Natural killer cell (primary cell): Measurements from ENCODE around the gene MEX3D. TPM values are rescaled to one million over a fixed set of nuclear protein-coding genes. Genes with fewer than 3 reads are reported as not detected.

Experiments used
- ATAC-seq, 3 donors: fragments of 150-1000 bp in 2 of 3; fragments of 200-7000 bp in 1 of 3; cut with Tn5 transposase; 1 replicate in 1 of 3; 2 replicates in 2 of 3; pipeline ENCODE4 v1.10.0; 2021; ENCODE audit warnings: mild to moderate bottlenecking in 2 of 3, moderate library complexity in 2 of 3
- DNase-seq, 2 donors: peaks; one replicate each; pipeline versions ENCODE4 v3.0.0 to v3.0.0-alpha.2; 2013 to 2021; ENCODE audit warnings: mixed read lengths in 1 of 2
- H3K27ac ChIP-seq: one replicate; pipeline ENCODE4 v1.5.1; 2013; ENCODE audit warnings: mild to moderate bottlenecking, low read length
- H3K27me3 ChIP-seq: one replicate; pipeline ENCODE4 v1.6.1; 2013; ENCODE audit warnings: low read length; ENCODE audit not compliant: control insufficient read depth, insufficient read depth
- H3K36me3 ChIP-seq: one replicate; pipeline ENCODE4 v1.6.1; 2013; ENCODE audit warnings: low read length; ENCODE audit not compliant: control insufficient read depth, insufficient read depth
- H3K4me1 ChIP-seq: one replicate; pipeline ENCODE4 v1.6.1; 2013; ENCODE audit warnings: low read length; ENCODE audit not compliant: control insufficient read depth, insufficient read depth
- H3K4me3 ChIP-seq: one replicate; pipeline ENCODE4 v1.5.1; 2013; ENCODE audit warnings: low read length
- H3K9me3 ChIP-seq: one replicate; pipeline ENCODE4 v1.6.1; 2013; ENCODE audit warnings: low read length; ENCODE audit not compliant: control insufficient read depth, insufficient read depth
- H3K27ac Mint-ChIP-seq, 2 donors: one replicate each; pipeline ENCODE4 v1.8.0; 2022; ENCODE audit warnings: mild to moderate bottlenecking in 2 of 2, mixed read lengths in 2 of 2, moderate library complexity in 1 of 2
- H3K27me3 Mint-ChIP-seq, 2 donors: one replicate each; pipeline ENCODE4 v1.8.0; 2022; ENCODE audit warnings: low read depth in 2 of 2, mixed read lengths in 2 of 2
- H3K36me3 Mint-ChIP-seq: one replicate; pipeline ENCODE4 v1.8.0; 2022; ENCODE audit warnings: mixed read lengths
- H3K4me1 Mint-ChIP-seq, 2 donors: one replicate each; pipeline ENCODE4 v1.8.0; 2022; ENCODE audit warnings: mixed read lengths in 2 of 2
- H3K4me3 Mint-ChIP-seq: one replicate; pipeline ENCODE4 v1.8.0; 2022; ENCODE audit warnings: mild to moderate bottlenecking, moderate library complexity, mixed read lengths
- H3K9me3 Mint-ChIP-seq, 2 donors: one replicate each; pipeline ENCODE4 v1.8.0; 2022; ENCODE audit warnings: mixed read lengths in 2 of 2
- CTCF ChIP-seq: fragments of 200-600 bp; IDR thresholded peaks from one replicate; pipeline ENCODE4 v1.8.0; 2022; ENCODE audit warnings: antibody characterized with exemption
- WGBS: methylation state at CpG from one replicate; pipeline ENCODE4 v1.1.7; 2013; ENCODE audit warnings: missing lambda C conversion rate; ENCODE audit not compliant: insufficient coverage; 5-methylcytosine and 5-hydroxymethylcytosine counted together
- intact Hi-C: fragments of 100-400 bp; cut with micrococcal nuclease; formaldehyde crosslinking; loops from one replicate; pipeline ENCODE4 v1.14.2; 2022
- total RNA-seq, 4 donors: library from RNA; stranded (reverse); fragments of 120-200 nt in 1 of 4; gene quantifications; one replicate each; pipeline versions ENCODE4 v1.2.3 to v1.2.4, GENCODE V29; 2013 to 2022

Gene MEX3D
- total RNA-seq, 3 donors from 2014 or later (not counting 1 experiment from before 2014, with no cell fraction given), result 4.2 to 6.9 (median 4.4) TPM

- Mint-ChIP-seq H3K9me3 (no peaks in the 10 kb centered on the region), H3K4me1 (peaks cover 0 to 8% of the 10 kb centered on the region in 2 donors), H3K27ac (no peak overlapping the region), H3K36me3 (no peaks in the 10 kb centered on the region), H3K27me3 (no peaks in the 10 kb centered on the region), H3K4me3 (no peak overlapping the region)
- Histone ChIP-seq H3K4me1 (peaks cover 2% of the 10 kb centered on the region), H3K9me3 (no peaks in the 10 kb centered on the region), H3K4me3 (no peak overlapping the region), H3K27me3 (no peaks in the 10 kb centered on the region), H3K36me3 (peaks cover 25% of the 10 kb centered on the region), H3K27ac (no peak overlapping the region)
- no peak for TF ChIP-seq CTCF
- WGBS, result 98% methylated on average over 13 of the region's 13 CpGs
- ATAC-seq, result no peak
- DNase-seq, result no peak
- intact Hi-C loops, result no loop called here
Measured at GRCh38 chr19:1585243-1585580, 17.1 kb upstream of the MEX3D start.

- no peak for TF ChIP-seq CTCF
- no peak overlapping the region for H3K4me3 Mint-ChIP-seq
- intact Hi-C loops, result no loop called here
- H3K27me3 ChIP-seq, result no peaks in the 10 kb centered on the region
- ATAC-seq (no peak), DNase-seq (no peak)
- H3K4me1 ChIP-seq, result no peaks in the 10 kb centered on the region
- no peaks in the 10 kb centered on the region for H3K36me3 Mint-ChIP-seq
- no peak overlapping the region for H3K27ac ChIP-seq
- no peak overlapping the region for H3K27ac Mint-ChIP-seq
- H3K36me3 ChIP-seq, result peaks cover 29% of the 10 kb centered on the region
- no peaks in the 10 kb centered on the region for H3K9me3 Mint-ChIP-seq
- H3K27me3 Mint-ChIP-seq, result no peaks in the 10 kb centered on the region
- no peak overlapping the region for H3K4me3 ChIP-seq
- H3K4me1 Mint-ChIP-seq, result peaks cover 0 to 6% of the 10 kb centered on the region in 2 donors
- WGBS, result 97% methylated on average over 87 of the region's 87 CpGs
- no peaks in the 10 kb centered on the region for H3K9me3 ChIP-seq
Measured at GRCh38 chr19:1584500-1585242, 16.5 kb upstream of the MEX3D start.

GRCh38 chr19:1582201-1582600 is 14.1 kb upstream of the MEX3D start:
- Histone ChIP-seq H3K27ac (no peak overlapping the region), H3K4me3 (no peak overlapping the region), H3K9me3 (no peaks in the 10 kb centered on the region), H3K27me3 (no peaks in the 10 kb centered on the region), H3K36me3 (peaks cover 37% of the 10 kb centered on the region), H3K4me1 (no peaks in the 10 kb centered on the region)
- Mint-ChIP-seq H3K27me3 (no peaks in the 10 kb centered on the region), H3K4me1 (no peaks in the 10 kb centered on the region), H3K9me3 (no peaks in the 10 kb centered on the region), H3K27ac (no peak overlapping the region), H3K36me3 (no peaks in the 10 kb centered on the region), H3K4me3 (no peak overlapping the region)
- no peak for TF ChIP-seq CTCF
- intact Hi-C loops, result no loop called here
- DNase-seq (no peak), ATAC-seq (no peak)
- WGBS, result 96% methylated on average over 8 of the region's 9 CpGs

GRCh38 chr19:1580957-1581356 is 12.8 kb upstream of the MEX3D start:
- no peaks in the 10 kb centered on the region for H3K36me3 Mint-ChIP-seq
- TF ChIP-seq CTCF, result no peak
- H3K27ac ChIP-seq, result no peak overlapping the region
- no peaks in the 10 kb centered on the region for H3K9me3 ChIP-seq
- no peak overlapping the region for H3K4me3 Mint-ChIP-seq
- no peak for ATAC-seq
- H3K27me3 ChIP-seq, result no peaks in the 10 kb centered on the region
- DNase-seq, result no peak
- intact Hi-C loops, result no loop called here
- no peaks in the 10 kb centered on the region for H3K9me3 Mint-ChIP-seq
- no peak overlapping the region for H3K4me3 ChIP-seq
- no peaks in the 10 kb centered on the region for H3K4me1 Mint-ChIP-seq
- H3K27me3 Mint-ChIP-seq, result no peaks in the 10 kb centered on the region
- no peaks in the 10 kb centered on the region for H3K4me1 ChIP-seq
- no peak overlapping the region for H3K27ac Mint-ChIP-seq
- WGBS, result 98% methylated on average over 22 of the region's 22 CpGs
- peaks cover 43% of the 10 kb centered on the region for H3K36me3 ChIP-seq
